GM21360 (cell line): ENCODE results near the gene ANKRD66.

ENCODE experiments used
- ATAC-seq: cut with Tn5 transposase; IDR thresholded peaks from one replicate; pipeline ENCODE4 v1.9.1; 2021; ENCODE audit warnings: mild to moderate bottlenecking, moderate library complexity; ENCODE audit not compliant: unreplicated experiment

The ANKRD66 gene

DNA sequence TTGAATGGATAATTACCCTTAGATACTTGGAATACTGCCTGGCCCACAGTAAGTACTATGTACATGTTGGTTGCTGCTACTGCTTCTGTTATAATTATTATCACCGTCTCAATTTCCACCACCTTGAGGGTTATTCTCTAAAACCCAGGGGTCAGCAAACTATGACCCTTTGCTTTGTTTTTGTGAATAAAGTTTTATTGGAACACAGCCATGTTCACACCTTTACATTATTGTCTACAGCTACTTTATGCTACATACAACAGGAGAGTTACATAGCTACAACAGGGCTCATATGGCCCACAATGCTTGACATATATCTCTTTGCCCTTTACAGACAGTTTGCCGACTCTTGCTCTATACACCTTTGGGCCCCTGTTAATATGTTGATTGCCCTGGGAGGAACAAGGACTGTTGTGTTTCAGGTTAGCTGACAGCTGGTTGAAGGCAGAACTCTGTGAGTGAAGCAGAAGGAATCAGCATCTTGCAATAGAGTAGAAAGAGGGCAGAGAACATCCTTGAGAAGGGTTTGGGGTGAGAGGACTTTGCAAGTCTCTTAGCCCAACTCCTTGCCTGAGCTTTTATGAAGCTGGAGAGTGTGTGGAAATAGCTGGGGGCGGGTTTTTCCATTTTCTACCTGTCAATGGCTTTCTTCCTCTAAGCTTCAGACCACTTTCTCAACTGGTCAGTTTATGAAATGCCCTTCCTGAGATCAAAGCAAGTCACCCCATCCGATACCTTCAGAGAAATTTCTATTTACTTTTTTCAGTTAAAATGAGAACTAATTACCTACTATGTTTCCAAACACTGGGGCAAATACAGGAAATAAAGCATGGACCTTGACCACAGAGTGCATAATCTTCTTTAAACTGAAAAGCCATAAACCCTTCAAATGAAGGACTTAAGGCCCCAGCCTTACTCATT, 43.0 kb downstream of the ANKRD66 start:
- ATAC-seq: no peak

DNA sequence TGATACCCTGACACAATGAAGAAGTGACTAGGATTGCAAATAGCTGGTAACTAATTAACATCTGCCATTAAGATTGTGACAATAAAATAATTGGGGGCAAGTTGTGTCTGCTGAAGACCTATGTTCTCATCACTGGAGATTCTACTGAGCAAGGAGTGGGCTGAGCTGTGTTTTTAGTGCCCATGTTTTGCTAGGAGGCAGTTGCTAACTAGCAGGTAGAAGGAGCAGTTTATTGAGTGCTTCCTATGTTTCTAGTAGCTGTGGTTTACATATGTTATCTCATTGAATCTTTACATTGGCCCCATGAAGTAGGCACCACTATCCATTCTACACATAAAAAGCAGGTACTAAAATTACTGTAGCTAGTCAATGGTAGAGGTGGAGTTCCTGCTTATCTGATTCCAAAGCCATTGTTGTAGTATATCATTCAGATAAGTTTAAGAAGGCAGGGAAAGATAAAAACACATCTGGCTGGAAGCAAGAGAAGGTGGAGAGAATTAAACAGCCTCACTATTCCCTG, 43.7 kb downstream of the ANKRD66 start:
- ATAC-seq: no peak

DNA sequence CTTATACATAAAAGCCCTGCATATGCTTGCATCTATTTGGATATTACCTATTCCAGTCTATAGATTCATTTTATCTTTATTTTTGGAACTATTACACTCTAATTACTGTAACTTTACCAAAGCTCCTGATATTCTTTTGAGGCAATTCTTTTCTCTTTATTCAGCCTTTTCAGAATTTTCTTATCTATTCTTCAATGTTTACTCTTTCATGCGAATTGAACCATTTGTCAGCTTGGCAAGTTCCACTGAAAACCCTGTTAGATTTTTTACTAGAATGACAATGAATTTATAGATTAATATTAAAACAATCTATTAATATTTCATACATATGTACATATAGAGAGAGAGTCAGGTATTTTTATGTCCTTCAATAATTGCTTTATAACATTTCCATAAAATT, 45.9 kb downstream of the ANKRD66 start:
- no peak for ATAC-seq

DNA sequence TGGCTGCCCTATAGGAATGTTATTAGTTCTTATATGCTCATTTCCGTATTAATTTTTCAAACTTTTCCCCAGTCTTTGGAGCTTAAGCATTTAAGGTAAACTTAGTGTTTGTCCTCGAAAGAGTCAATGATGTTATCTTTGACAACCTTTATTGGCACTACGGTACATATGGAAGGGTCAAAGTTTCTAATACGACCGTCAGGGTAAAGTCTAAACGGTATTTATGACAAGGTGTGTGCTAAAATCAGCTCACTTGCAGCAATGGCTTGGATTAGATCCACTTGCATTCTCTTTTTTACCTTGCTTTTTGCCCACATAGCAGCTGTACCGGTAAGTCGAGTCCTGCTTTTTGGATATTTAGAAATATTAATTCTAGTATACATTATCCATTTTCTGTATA, 46.4 kb downstream of the ANKRD66 start, which contains the start of gene MEP1A:
MEP1A (plus strand) TSS at position 252 of the 400 bp plus-strand sequence; CDS start at position 262, 10 bp downstream.
- ATAC-seq: no peak

- no peak for ATAC-seq
Observed at GRCh38 chr6:46794068-46794467, 47.3 kb downstream of the ANKRD66 start.

GRCh38 chr6:46795816-46796215, 49.1 kb downstream of the ANKRD66 start:
- no peak for ATAC-seq

DNA sequence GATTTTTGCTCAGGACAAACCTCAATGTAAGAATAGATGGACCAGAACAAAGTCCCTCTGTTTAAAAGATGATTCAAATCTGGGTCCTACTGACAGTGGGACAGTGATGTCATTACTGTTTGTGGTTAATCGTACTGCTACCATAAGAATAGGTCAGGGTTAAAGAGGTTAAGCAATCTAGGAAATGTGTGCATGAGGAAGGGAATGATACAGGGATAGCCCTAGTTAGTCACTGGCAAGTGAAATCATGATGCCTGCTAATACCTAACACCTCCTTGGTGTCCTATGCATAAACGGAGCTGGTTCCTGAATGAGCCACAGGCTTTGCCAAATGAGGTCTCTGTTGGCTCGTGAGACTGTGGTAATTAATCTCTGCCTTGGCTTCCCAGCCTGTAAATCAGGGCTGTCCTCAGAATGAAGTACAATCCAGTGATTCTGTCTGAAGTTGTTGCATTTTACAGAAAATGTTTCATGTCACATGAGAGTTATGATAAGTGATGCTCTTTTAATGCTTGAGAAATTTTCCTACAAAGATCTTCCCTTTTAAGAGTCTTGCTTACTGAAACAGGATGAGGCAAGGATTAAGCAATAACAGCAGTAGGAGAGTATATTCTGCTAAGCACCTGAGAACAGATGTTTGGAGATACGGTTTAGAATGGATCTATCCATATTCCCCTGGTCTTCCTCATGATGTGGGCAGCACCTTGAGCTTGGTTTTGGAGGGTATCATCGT, 50.3 kb downstream of the ANKRD66 start:
- ATAC-seq: no peak

DNA sequence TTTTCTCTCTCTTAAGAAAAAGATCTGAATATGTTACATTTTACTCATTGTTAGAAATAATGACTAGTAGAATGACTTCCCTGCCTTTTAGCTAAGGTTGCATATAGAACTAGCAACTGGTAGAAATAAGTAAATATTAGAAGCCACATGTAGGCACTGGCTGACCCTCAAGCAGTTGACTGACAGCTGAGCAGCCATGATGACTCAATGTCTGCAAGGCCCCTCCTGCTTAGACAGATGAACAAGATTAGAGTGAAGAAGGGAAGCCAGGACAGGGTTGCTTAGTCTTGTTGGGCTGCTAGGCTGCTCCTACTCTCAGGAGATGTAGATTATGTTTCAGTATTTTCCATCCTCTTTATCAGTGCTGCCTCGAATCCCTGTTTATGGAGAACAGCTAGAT, 52.9 kb downstream of the ANKRD66 start:
- ATAC-seq: no peak

DNA sequence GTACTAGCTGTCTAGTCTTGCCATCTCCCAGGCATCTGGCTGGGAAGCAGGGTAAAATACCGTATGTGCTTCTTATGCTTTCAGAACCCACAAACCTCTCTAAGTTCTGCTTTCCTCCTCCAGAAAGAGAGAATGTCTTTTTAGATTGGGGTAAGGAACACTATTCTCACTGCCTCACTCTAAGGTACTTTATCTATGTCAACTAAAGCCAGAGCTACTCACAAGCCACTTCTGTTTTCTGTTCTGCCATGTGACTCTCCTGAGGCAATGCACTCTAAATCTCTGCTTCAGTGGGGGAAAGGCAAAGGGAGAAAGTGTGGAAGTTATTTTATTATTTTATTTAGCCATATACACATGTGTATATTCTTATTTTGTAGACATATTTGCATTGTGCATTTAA, 62.1 kb downstream of the ANKRD66 start:
- no peak for ATAC-seq
